Cerebellar cortex (tissue), 1 donor: ENCODE measurements around the gene RPUSD4.

Source experiments
- DNase-seq: peaks from one replicate; pipeline ENCODE4 v3.0.0-alpha.2; 2015; ENCODE audit warnings: low spot score

Gene RPUSD4

DNA sequence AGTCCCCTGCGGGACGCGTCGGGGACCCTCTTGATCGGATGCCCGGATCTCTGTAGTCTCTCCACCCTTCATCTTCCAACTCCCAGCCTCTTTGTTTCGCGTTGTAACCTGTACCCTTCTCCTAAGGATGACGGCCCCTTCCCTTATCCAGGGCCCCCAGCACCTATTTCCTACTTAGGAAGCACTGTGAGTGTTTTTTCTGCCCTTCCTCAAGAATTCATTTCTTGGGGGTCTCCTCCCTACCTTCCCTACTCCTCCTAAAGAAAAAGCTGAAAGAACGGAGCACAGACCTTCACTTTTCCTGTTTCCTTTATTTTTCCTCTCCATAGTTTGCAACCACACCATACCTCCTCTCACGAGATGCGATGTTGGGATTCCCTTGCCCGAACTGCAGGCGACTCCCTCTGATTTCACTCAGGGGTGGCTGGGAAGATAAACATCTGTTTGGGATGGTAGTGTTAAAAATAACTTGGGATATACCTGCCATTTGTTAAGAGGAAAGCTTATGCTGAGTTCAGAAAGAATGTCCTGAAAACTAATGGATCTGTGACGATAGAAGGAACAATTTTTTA is 725 bp upstream of the RPUSD4 start:
- no peak for DNase-seq

DNA sequence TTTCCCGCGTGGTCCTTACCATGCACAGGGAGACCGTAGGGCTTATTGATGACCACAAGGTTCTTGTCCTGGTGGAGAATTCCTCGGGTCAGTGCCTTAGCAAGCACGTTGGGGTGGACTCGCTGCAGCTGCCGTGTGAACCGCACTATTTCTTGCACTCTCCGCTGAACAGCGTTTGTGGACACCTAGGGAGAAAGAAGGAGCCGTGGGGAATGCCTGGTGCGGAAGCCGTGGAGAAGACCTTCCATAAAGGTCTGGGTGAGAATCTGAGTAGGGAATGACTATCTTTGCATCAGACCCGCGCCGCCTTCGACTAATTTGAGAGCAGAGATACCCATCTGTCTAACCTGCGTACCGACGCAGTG is 597 bp downstream of the RPUSD4 start:
- DNase-seq: no peak

DNA sequence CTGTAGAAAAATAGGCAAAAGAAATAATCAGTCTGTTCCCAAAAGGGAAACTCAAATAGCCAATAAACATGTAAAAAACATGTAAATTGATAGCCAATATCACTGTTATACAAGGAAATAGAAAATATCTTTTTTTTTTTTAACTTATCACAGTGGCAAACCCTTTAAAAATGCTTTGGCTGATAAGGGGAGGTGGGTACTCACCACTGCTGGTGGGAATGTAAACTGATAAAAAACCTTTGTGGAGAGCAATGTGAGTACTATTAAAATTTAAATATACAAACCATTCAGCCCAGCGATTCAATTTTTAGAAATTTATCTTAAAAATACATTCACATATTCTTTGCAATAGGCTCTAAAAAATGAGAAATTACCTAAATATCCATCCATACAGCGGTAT is 3.6 kb downstream of the RPUSD4 start:
- no peak for DNase-seq

DNA sequence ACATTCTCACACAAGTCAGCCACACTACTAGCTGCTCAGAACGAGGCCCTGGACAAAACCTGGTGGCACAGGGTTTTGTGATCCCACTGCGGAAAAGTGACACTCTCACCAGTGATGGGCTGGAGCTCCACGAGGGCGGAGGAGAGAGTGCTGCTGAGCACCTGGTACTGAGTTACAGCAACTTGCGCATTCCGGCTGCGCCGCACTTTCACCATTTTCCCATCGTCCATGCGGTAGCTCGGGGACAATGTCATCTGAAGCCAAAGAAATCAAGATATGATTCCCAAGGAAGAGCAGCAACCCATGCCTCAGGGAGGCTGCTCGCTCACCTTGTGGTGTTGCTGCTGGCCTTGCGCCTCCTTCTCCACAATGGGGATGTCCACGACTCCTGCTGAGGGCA is 6.1 kb downstream of the RPUSD4 start:
- no peak for DNase-seq

DNA sequence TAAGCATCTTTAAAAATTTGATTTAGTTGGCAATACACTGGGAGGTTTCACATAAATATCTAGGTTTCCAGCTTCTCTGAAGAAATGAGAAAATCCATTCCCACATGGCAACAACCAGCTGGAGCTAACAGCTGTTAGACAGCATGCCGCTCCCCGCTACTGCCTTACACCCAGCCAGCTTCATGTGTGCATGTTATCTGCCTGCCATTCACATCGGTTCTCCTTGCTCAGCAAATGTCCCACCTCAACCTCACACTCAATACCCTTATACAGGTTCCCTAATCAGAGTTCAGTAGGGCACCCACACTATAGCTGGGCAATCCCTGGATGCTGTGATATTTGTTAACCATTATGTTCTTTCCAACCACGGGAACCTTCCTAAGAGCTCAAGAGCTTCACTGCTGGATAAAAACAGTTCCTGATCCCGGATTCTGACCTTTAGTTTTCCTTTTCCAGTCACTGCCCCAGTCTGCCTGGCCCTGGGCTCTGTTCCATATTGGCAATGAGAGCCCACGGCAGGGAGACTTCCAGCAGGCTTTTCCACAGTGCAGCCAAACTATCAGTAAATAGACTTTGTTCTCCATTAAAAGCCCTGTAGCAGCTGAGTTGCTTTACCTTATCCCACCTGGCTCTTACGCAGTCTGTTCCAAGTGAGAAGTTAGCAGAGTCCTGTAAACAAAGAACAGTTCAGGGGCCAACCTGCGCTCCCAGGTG is 8.6 kb downstream of the RPUSD4 start:
- DNase-seq: no peak

DNA sequence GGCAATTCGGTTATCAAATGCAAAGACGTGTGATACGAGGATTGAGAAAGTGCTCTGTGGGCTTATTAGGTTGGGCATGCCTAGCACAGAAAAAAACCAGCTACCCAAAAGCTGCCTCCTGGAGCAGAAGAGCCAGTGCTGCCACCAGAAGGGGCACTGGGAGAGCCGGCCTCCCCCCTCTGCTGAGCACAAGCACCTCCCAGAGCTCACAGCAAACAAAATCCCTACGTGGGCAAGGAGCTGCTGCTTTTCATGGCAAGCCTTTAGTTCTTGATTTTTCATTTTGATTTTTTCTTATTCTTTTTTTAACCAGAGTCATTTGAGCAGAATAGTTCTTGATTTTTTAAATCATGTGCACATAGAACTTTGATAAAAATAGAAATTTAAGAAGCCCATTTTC is 12.8 kb downstream of the RPUSD4 start:
- DNase-seq: no peak

DNA sequence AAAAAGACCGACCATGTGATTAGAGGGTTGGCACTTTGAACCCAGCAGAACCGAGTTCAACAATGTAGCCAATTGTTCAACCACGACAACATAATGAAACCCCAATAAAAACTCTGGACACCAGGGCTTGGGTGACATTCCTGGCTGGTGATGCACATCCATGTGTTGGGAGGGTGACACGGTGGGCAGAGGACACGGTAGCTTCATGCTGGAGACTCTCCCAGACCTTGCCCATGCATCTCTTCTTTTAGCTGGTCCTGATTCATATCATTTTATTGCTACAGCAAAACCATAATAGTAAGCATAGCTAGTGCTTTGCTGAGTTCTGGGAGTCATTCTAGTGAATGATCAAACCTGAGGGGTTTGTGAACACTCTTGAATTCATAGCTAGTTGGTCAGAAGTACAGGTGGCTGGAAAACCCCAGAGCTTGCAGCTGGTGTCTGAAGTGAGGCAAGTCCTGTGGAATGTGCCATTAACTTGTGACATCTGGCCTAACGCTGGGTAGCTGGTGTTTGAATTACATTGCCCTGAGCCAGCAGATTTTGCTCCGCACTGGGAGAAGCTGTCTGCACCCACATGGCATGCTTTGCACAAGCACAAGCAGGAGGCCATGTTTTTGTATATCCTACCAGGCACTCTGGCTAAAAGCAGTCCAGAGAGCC is 14.0 kb downstream of the RPUSD4 start:
- DNase-seq: no peak

DNA sequence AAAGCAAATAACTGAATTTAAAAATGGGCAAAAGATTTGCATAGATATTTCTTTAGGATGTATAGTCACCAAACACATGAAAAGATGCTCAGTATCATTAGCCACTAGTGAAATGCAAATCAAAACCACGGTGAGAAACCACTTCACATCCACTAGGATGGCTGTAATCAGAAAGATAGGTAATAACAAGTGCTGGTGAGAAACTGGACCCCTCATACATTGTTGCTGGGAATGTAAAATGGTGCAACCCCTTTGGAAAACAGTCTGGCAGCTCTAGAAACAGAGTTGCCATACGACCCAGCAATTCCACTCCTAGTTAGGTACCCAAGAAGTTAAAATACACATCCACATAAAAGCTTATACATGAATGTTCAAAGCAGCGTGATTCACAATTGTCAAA is 16.3 kb downstream of the RPUSD4 start:
- no peak for DNase-seq

DNA sequence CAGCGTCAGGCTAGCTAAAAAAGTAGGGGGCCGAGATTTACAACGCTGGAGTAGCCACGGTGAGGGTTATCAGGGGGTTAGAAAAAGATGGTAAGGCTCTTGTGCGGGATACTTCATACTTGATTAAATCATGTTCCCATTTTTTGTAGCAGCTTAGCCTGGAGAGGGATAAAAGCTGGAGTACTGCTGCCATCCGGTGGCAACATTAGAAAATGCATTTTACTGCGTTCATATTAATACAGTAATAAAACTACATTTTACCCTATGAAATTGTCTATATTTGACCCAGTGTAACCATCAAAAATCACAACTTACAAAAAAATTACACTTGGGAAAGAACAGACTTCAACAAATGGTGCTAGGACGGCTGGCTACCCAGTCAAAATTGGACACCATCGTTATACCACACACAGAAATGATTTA is 17.3 kb downstream of the RPUSD4 start:
- DNase-seq: peak; percentile 76

DNA sequence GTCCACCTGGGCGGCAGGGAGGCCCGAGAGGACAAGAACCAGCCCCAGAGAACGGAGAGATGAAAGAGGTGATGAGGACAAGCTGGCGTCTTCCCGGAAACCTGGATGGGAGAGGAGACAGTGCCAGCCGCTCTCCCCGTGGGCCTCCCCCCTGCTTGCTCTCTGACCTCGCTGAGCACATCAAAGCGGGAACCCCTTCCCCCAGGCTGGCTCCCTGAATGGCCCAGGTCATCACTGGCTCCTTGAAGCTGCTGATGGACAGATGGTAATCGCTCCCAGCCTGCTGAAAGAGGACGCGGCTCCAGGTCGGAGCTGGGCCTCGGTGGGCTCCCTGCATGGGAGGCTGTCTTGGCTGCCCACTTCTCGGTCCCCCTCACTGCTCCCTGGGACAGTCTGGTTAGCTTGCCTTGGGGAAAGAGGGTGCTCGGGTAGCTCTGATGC is 18.4 kb downstream of the RPUSD4 start:
- DNase-seq: no peak

DNA sequence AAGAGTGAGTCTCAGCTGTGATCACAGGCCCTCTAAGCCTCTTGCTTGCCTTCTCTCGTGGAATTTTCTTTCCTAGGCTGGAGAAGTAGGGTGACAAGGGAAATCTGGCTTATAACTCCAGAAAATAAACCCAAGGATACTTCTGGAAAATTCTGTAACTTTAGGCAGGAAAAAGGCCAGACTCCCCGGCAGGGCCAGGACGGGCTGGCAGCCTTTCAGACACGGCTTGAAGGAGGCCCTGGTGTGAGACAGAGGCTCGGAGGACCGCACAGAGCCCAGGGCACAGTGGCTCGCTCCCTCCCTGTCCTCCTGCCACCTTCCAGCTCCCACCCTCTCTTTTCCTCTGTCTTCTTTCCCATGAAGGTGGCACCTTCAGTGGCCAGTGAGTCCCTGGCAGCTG is 19.1 kb downstream of the RPUSD4 start:
- DNase-seq: no peak

DNA sequence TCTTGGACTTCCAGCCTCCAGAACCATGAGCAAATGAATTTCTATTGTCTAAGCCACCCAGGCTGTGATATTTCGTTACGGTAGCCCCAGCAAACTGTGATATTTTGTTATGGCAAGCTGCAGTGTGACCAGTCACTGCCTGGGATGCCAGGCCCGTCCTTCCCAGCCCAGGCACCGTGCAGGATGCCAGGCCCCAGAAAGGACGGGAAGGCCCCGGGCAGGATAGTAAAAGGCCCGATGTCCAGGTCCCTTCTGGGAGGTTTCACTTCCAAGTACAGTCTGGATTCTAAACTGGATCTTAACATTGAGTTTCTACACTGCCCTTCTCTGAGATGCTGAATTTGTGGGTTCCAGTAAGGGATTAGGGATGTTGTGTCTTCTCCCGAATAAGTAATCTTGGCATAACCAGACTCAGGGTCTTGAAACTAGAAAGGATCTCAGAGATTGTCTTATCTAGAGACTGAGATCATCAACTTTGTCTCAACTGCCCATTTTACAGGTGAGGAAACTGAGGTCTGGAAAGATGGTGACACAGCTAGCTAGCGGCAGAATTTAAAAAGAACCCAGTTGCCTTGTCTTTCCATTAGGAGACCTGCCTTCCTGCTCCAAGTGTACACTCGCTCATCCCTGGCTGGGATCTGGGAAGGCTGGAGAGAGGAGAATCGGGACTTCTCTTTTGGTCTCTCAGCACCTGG is 19.9 kb downstream of the RPUSD4 start:
- no peak for DNase-seq

DNA sequence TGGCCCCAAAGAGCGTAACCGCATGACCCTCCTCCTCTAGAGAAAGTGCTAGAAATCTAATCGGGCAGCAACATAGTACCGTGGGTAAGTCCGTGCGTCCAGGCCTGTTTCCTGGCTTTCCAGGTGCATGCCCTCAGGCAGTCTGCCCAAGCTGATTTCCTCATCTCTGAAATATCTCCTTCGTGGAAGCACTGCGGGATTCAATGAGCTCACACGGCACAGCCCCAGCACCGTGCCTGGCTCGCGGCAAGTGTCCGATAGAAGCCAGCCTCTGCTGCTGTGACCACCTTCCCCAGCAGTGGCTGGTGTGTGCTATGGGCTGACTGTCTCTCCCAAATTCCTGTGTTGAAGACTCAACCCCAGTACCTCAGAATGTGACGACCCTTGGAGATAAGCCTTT is 20.7 kb downstream of the RPUSD4 start:
- no peak for DNase-seq

DNA sequence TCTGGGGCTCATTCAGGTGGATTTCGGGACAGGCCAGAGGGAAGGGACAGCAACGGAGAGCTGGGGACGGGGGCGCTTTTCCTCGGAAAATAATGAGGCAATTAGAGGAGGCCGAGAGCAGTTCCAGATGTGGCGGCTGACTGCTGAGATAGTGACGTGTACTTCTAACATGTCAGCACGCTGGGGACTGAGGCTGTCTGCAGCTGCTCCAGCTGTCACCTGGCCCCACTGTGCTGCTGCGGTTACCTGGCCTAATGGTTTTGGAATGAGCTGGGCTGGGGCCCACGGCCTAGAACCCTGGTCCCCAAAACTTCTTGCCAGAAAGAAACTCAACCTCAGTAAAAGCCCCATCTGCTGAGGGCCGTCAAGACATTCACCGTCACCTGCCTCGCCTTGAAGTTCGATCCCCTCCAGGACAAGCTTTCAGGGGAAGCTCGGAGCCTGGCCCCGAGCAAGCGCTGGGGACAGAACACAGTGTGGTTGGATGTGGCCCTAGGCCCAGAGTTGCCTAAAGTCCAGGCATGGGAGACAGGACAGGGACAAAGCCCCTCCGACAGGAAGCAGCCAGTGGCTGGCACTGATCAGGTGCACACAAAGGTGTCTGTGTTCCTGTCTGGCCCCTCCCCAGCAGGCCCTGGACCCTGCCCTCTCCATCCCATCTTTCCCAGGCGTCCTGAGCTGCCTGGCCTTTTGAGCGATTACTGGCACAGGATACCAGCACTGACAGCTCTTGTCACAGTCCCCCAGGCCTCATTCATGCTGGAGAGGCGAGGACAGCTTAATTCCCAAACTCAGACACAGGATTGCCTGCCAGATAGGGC is 22.1 kb downstream of the RPUSD4 start:
- no peak for DNase-seq

DNA sequence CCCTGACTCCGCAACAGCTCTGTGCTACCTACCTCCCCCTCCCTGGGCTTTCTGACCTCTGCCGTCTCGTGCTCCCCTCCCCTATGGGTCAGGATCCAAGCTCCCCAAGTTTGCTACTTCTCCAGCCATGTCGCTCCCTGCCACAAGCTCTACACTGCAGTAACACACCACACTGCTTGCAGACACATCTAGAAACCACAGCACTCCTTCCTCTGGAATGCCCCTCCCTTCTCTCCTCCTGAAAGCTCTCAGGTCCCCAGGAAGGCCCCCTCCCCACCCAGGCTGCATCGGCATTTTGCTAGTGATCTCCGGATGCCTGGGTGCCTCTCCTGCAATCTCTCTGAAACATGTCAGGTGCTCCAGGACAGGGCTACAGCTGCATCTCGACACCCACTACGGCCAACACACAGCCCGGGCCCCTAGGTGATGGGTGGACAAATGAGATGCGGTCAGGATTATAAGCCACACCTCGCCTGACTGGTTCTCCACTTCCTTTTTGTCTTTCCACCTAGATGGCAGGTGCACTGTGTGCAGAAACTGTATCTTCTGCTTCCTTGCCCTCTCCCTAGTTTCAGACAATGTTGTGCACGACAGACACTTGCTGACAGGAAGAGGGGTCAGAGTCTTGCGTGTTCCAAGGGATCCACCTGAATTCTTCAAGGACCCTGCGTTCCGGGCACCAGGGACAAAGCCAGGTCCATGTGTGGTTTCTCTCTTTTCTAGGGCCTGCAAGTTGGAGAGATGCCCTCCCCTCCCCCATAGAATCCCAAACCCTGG is 22.9 kb downstream of the RPUSD4 start:
- no peak for DNase-seq

DNA sequence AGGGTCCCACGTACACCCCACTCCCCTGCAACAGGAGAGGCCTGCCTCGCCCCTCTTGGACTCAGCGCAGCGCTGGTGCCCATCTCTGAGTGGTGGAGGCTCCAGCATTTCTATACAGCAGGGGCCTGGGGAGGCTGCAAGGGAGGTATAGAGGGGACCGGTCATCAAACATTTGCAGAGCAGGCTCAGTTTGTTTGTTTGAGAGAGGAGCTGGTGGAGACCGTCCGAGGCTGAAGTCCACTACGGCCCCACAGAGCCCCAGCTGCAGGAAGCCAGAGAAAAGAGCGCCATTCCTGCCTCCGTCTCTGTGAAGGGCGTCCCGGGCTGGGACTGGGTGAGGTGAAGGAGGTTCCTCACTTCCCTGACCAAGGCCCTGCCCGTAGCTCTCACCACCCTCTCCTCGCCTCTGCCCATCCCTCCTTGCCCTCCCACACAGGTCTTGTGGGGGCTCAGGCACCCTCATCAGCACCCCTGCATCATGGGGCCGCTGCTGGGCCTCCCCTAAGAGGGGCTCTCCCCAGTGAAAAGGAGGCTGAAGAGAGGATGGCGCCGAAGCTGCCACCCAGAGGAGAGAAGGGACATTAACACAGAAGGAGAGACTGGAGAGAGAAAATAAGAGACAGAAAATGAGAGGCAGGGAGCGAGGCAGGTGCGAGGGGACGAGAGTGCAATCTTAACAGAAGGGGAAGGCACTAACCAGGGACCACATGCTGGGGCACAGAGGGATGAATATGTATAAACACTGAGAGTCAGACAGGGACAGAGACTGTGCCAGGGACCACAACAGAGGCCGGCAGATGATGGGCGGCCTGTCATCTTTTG is 24.5 kb downstream of the RPUSD4 start:
- DNase-seq: peak; percentile 85

DNA sequence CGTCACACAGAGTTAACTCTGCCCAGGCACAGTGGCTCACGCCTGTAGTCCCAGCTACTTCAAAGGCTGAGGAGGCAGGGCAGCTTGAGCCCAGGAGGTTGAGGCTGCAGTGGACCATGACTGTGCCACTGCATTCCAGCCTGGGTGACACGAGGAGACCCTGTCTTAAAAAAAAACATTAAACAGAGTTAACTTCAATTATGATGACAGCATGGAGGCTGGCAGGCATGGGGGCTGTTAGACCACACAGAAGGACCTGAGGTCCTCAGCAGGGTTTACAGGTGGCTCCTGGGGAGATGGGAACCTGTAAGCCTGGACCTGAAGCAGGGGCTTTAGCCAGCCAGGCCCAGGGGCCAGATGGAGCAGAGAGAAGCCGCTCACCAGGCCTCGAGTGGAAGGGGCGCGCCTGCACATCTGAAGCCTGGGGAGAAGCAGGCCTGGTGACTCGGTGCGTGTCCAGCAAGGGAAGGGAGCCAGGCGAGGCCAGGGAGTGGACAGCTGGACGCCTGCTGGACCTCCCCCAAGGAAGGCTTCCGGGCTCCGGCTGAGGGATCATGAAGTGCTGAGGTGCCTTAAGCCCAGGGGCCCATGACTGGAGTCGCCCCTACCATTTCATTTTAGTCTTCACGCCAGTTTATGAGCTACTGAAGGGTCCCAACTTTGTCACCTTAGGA is 25.3 kb downstream of the RPUSD4 start:
- no peak for DNase-seq

DNA sequence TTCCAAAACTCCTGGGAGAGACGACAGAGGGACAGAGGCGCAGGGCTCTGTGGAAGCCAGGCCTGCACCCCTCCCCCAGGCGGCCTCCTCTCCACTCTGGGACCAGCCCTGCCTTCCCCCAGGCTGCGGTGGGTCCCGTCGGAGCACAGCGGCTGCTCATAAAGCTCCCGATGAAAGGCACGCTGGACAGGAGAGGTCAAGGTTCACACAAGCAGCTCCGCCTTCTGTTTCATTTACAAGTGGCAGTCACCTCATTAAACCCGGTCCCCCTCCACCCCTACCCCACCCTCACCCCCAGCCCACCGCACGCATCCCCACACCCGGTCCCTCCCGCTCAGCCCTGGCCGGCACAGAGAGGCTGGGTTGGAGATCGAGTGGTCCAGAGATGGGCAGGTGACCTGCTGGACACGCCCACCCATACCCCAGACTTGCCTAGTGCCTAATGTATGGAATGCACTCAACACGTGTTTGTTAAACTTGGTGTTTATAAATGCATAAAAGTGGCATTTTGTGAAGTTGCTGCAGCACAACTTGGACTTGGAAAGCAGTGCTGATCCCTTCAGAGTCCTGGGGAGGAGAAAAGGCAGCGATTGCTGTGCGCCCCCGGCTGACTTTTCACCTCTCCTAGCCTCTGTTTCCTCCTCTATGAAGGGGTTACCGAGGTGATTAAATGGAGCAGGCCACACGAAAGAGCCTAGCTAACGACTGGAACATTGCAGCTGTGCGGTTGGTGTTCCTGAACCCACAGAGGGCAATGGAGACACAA is 26.0 kb downstream of the RPUSD4 start:
- DNase-seq: no peak

DNA sequence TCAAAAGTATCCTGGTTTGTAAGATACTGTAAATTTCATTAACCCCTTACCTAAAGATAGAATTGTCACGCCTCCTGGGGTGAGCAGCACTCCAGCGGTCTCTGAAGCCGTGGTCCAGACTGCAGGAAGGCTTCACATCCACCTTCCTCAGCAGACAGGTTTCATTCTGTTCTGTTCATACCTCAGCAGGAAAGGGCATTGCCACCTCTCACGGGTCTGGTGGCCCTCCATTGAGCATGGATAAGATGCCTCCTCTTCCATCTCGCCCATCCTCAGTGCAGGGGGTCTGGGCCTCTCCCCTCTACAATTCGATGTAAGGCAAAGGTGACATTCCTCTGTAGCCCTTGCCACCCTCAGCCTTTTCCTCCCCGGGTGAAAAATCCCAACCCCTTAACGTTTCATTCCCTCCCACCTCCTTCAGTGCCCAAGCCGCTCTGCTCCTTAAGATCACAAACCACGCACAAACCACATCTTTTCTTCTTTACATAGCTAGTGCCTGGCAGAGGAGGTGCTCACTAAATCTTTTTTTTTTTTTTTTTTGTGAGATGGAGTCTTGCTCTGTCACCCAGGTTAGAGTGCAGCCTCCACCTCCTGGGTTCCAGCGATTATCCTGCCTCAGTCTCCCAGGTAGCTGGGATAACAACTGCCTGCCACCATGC is 28.5 kb downstream of the RPUSD4 start:
- no peak for DNase-seq
